Stimulated activated naive CD4-positive, alpha-beta T cell (primary cell): ENCODE measurements around the gene ANKRD33.

Experiments used
- DNase-seq, 6 experiments: peaks; one replicate each; lab custom pipeline; 2025; lab: John Stamatoyannopoulos, UW

Gene ANKRD33

GRCh38 chr12:51862947-51863346 is 25.0 kb upstream of the ANKRD33 start:
- DNase-seq, result no peak

GRCh38 chr12:51863363-51863932 is 24.5 kb upstream of the ANKRD33 start:
- DNase-seq, result no peak

DNA sequence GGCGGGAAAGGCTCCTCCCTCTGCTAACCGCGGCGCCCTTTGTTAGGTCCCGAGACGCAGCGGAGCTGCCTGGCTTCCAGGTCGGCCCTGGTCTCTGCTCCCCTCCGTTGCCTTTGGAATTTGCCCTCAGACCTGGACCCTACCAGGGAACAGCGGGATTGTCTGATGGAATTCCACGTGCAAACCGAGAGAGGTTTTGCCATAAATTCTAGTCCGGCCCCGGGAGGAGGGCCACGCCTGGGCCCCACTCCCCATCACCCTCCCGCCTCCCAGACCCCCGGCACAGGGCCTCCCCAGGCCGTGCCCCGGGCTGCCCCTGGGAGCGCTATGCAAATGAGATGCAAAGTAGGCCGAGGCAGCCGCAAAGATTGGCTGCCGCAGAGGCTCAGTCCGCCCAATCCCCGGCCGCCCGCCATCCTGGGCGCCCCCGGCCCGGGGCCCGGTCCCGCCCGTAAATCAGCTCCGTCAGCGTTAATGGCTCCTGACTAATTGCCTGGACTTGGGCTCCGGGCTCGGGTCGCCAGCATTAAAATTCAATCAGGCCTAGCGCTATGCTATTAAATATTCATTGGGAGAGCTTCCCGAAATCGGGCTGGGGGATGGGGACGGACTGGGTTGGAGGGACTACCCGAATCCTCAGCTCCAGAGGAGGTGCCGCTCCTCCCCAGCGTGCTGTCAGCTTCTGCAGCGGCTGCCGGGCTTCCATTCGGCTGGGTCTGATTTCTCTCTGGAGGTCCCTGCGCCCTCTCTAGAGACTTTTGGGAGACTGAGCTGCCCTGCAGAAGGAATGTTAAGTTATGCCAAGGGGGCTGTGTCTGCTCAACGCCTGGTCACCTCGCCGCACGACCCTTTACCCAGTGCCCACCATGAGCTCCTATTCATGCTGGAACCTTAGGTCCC is 23.7 kb upstream of the ANKRD33 start:
- DNase-seq, result peak in 2 of 6 experiments; percentile 4 to 12

GRCh38 chr12:51864833-51865670 is 22.9 kb upstream of the ANKRD33 start:
- DNase-seq, result no peak

DNA sequence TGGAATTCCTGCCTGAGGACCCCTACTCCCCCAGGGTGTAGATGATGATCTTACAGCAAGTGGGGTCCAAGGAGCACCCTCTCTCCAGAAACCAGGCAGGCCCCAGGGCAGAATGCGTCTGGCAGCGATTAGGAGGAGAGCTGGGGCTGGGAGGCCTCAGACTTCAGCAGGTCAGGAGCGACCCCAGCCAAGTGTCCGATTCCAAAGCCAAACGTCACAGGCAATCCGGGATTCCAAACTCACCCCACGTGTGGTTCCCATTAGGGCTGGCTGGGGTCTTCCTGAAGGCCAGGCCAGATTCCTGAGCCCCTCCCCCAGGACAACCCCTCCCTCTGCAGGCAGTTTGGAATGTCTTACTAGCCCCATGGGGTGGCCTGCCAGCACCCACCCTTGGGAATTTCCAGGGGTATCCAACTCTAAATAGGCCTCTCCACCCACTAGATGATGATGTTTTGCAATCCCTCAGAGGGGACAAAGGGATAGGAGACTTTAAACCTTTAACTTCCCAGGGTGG is 22.1 kb upstream of the ANKRD33 start:
- no peak for DNase-seq

- no peak for DNase-seq
These were observed 21.6 kb upstream of the ANKRD33 start for GRCh38 chr12:51866324-51866723.

DNA sequence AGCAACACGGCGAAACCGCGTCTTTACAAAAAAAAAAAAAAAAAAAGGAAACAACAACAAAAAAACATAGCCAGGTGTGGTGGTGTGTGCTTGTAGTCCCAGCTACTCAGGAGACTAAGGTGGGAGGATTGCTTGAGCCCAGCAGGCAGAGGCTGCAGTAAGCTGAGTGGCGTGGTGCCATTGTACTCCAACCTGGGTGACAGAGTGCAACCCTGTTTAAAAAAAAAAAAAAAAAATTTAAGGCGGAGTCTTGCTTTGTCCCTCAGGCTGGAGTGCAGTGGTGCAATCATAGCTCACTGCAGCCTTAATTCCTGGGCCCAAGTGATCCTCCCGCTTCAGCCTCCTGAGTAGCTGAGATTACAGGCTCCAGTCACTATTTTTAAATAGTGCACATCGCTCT is 21.1 kb upstream of the ANKRD33 start:
- DNase-seq, result no peak

DNA sequence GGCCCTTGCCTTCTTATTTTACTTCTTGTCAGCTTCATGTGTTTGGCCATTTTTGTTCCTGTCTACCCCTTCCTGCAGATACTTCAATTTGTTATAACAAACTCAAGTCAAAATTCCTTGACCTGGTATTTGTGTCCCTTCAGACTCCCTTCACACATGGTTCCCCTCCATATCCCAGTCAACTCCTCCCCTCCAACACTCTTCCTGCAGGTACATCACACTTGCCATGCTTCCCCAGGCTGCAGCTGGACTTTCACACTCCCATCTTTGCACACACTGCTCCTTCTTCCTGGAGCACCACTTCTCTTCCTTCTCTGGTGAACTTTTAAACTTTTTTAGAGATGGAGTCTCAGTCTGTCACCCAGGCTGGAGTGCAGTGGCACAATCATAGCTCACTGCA is 20.5 kb upstream of the ANKRD33 start:
- DNase-seq, result no peak

DNA sequence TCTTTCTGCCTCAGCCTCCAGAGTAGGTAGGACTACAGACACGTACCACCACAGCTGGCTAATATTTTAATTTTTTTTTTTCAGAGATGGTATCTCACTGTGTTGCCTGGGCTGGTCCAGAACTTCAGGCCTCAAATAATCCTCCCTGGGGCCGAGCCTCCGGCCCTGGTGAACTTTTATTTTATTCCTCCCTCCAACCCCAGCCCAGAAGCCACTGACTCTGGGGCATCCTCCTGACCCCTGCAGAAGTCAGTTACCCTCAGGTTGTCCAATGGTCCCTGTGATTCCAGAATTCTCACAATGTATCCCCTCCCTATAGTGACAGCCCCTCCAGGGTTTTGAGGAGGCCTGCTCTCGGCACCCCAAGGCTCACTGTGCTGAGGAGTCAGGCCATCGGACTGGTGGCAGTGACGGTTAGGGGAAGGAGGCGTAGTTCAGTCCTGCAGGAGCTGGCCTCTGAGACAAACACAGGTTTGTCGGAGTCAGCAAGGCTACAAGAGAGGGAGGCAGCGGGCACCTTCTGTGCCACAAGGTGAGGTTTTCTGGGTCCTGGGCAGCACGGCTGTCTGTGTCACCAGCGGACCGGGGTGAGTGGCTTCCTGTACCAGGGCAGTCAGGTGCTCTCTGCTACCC is 20.0 kb upstream of the ANKRD33 start:
- DNase-seq, result no peak

GRCh38 chr12:51868821-51869495 is 18.9 kb upstream of the ANKRD33 start:
- no peak for DNase-seq

- DNase-seq, result no peak
These were observed 18.4 kb upstream of the ANKRD33 start for GRCh38 chr12:51869496-51869865.

DNA sequence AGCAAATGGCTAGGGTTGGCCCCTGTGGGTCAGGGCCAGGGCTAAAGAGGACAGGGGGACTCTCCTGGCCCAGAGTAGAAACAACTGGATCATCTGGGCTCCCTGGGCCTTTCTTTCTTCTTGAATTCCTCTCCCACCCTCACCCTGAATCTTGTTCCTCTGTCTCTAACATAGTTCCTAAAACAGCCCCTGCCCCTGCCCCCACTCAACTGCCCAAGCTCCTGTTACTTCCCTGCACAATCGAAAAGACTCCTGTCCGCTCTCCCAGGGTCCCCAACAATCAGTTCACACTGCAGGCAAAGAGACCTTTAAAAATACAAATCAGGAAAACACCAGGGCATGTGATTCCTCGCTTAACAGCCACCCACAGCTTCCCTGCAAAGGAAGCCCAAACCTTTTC is 18.0 kb upstream of the ANKRD33 start:
- DNase-seq, result no peak

DNA sequence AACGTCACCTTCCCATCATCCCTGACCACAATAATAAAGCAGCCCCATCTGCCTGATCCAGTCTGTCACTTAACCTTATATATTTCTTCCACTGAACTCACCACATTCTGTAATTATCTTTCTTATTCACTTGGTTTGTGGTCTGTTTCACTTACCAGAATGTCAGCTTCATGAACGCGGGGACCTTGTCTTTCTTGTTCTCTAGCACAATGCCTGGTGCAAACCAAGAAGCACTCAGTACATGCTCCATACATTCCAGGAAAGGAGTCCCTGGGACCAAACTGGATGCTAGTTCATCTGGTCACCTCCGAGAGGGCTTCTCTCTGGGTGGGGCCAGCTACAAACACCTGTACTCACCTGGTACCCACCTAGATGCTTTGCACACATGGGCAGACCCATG is 17.4 kb upstream of the ANKRD33 start:
- DNase-seq, result no peak

- no peak for DNase-seq
These were observed 16.8 kb upstream of the ANKRD33 start for GRCh38 chr12:51871126-51871525.

DNA sequence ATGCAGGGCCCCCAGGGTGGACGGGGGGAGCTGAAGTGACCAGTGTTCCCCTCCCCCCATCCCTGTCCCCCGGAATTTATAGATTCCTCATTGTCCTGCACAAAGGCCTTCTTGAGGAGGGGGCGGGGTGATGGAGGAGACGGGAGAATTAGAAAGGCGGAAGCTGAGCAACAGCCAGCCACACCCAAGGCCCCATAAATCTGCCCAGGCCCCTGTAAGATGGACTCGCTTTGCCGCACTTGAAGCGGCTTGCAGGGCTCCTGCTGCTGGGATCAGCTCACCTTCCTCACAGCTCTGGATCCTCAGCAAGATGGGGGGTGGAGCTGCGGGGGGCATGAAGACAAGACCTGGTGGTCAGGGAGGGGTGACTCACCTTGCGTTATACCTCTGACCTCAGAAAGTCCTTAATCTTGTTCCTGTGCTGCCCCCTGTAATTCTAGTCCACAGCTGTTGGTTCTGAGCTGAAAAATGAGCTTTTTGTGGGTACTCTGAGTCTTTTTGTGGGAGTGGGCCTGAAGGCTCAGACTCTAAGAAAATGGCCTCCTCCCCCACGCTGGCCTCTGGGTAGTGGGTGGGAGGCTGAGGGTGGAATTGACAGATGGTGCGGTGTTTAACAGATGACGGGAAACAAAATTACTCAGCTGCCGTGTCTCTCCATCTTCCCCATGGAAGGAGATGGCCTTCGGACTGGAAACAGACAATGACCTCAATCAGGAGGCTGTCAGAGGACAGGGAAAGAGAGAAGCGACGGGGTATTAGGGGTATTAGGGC is 15.8 kb upstream of the ANKRD33 start:
- no peak for DNase-seq

DNA sequence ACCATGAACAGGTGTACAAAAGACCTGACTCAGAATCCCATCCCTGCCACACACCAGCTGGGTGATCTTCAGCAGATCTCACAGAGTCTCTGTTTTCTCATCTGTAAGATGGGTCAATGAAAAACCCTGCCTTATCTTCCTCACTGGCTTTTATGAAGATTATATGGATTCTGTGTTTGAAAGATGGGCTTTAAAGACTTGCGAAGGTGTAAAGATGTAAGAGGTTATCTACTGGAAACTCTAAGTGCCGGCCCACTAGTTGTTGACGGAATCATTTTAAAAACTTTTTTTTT is 15.3 kb upstream of the ANKRD33 start:
- DNase-seq, result no peak

DNA sequence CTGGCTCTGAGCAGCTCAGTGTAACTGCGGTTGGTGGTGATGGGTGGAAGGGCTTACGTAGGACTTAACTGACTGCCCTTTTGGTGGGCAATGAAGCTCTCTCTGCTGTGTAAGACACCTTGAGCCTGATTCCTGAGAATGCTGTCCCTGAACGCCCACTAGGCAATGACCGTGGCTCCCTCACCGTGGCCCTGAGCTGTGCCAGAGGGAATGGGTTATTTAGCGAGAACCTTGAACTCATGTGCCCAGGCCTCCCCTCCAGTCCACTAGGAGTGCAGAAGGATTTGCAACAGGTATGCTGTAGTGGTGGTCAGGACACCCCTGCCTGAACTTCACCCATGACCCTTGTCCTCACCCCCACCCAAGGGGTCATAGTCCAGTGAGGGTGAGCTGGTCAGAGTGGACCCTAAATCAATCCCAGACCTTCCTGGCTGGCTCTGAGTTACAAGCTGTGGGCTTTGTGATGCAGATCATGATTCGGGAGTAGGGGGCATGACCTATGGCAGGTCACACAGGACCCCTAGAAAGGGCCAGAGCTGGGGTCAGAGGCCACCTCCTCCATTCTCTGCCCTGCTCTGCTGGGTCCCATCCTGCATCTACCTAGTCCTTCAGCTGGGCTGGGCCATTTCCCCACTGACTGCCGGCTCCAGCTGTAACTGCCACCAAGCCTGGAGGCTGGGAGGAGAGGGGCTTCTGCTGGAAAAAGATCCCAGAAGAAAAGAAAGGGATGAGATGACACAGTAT is 14.5 kb upstream of the ANKRD33 start:
- DNase-seq, result no peak

GRCh38 chr12:51874000-51874399 is 13.9 kb upstream of the ANKRD33 start:
- no peak for DNase-seq

- no peak for DNase-seq
These were observed 13.4 kb upstream of the ANKRD33 start for GRCh38 chr12:51874486-51874885.

GRCh38 chr12:51879102-51879501 is 8.8 kb upstream of the ANKRD33 start:
- no peak for DNase-seq
